ENCODE measurements around the gene PDE5A.

DNA sequence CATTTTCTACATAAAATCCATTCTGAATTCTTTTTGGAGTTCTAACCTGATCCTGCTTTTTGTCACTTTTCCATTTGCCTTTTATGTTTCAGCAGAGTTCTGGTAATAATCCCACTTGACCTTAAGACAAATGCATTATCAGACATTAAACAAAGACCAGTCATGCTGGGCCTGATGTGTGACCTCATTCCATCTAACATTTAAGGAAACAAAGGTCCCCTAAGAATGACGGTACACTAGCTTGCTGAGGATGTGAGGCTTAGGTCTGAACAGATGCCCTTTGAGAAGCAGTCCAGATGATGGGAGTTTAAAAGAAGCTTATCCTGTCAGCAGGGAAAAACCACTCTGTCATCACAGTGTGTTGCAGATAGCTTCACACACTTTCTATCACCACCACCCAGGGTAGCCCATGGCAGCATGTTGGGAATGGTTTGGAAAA lies 38.1 kb upstream of the PDE5A start:
- TF ChIP-seq, protein P1, sequence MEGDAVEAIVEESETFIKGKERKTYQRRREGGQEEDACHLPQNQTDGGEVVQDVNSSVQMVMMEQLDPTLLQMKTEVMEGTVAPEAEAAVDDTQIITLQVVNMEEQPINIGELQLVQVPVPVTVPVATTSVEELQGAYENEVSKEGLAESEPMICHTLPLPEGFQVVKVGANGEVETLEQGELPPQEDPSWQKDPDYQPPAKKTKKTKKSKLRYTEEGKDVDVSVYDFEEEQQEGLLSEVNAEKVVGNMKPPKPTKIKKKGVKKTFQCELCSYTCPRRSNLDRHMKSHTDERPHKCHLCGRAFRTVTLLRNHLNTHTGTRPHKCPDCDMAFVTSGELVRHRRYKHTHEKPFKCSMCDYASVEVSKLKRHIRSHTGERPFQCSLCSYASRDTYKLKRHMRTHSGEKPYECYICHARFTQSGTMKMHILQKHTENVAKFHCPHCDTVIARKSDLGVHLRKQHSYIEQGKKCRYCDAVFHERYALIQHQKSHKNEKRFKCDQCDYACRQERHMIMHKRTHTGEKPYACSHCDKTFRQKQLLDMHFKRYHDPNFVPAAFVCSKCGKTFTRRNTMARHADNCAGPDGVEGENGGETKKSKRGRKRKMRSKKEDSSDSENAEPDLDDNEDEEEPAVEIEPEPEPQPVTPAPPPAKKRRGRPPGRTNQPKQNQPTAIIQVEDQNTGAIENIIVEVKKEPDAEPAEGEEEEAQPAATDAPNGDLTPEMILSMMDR (IDR thresholded peaks at IDR 0.05): no peak
- no peak for TF ChIP-seq POLR2A (IDR thresholded peaks at IDR 0.05)

Data from testis (tissue), 2 donors.